ENCODE data around the gene ARHGEF28.

ARHGEF28 gene

GRCh38 chr5:73899916-73900315 is 273.9 kb downstream of the ARHGEF28 start:
- no peak for DNase-seq (ENCODE audit: low read depth in 2 of 2)

- DNase-seq (ENCODE audit: low read depth in 2 of 2) = no peak
Measured at GRCh38 chr5:73900566-73900965, 274.6 kb downstream of the ARHGEF28 start.

- no peak for DNase-seq (ENCODE audit: low read depth in 2 of 2)
Measured at GRCh38 chr5:73901043-73901442, 275.0 kb downstream of the ARHGEF28 start.

- DNase-seq (ENCODE audit: low read depth in 2 of 2) = no peak
Measured at GRCh38 chr5:73901455-73901854, 275.5 kb downstream of the ARHGEF28 start.

GRCh38 chr5:73902327-73903051 is 276.5 kb downstream of the ARHGEF28 start:
- no peak for DNase-seq (ENCODE audit: low read depth in 2 of 2)

- DNase-seq (ENCODE audit: low read depth in 2 of 2) = no peak
Measured at GRCh38 chr5:73903169-73903568, 277.2 kb downstream of the ARHGEF28 start.

GRCh38 chr5:73906277-73906676 is 280.3 kb downstream of the ARHGEF28 start:
- DNase-seq (ENCODE audit: low read depth in 2 of 2) = no peak

- DNase-seq (ENCODE audit: low read depth in 2 of 2) = no peak
Measured at GRCh38 chr5:73907164-73907563, 281.2 kb downstream of the ARHGEF28 start.

GRCh38 chr5:73908395-73908794 is 282.4 kb downstream of the ARHGEF28 start:
- no peak for DNase-seq (ENCODE audit: low read depth in 2 of 2)

- DNase-seq (ENCODE audit: low read depth in 2 of 2) = no peak
Measured at GRCh38 chr5:73908846-73909245, 282.9 kb downstream of the ARHGEF28 start.

GRCh38 chr5:73909474-73909873 is 283.5 kb downstream of the ARHGEF28 start:
- no peak for DNase-seq (ENCODE audit: low read depth in 2 of 2)

- DNase-seq (ENCODE audit: low read depth in 2 of 2) = no peak
Measured at GRCh38 chr5:73911761-73912393, 285.9 kb downstream of the ARHGEF28 start.

- no peak for DNase-seq (ENCODE audit: low read depth in 2 of 2)
Measured at GRCh38 chr5:73912821-73913271, 286.9 kb downstream of the ARHGEF28 start.

- DNase-seq (ENCODE audit: low read depth in 2 of 2) = no peak
Measured at GRCh38 chr5:73913971-73914370, 288.0 kb downstream of the ARHGEF28 start.

GRCh38 chr5:73915345-73915744 is 289.3 kb downstream of the ARHGEF28 start:
- DNase-seq (ENCODE audit: low read depth in 2 of 2) = no peak

GRCh38 chr5:73917433-73917832 is 291.4 kb downstream of the ARHGEF28 start:
- no peak for DNase-seq (ENCODE audit: low read depth in 2 of 2)

- DNase-seq (ENCODE audit: low read depth in 2 of 2) = no peak
Measured at GRCh38 chr5:73917891-73918290, 291.9 kb downstream of the ARHGEF28 start.

- DNase-seq (ENCODE audit: low read depth in 2 of 2) = no peak
Measured at GRCh38 chr5:73918791-73919221, 292.8 kb downstream of the ARHGEF28 start.

- DNase-seq (ENCODE audit: low read depth in 2 of 2) = no peak
Measured at GRCh38 chr5:73921741-73922140, 295.7 kb downstream of the ARHGEF28 start.

GRCh38 chr5:73922224-73922623 is 296.2 kb downstream of the ARHGEF28 start:
- no peak for DNase-seq (ENCODE audit: low read depth in 2 of 2)

GRCh38 chr5:73922875-73923557 is 297.0 kb downstream of the ARHGEF28 start:
- no peak for DNase-seq (ENCODE audit: low read depth in 2 of 2)

- no peak for DNase-seq (ENCODE audit: low read depth in 2 of 2)
Measured at GRCh38 chr5:73928476-73929070, 302.6 kb downstream of the ARHGEF28 start.

Measured in stimulated activated CD4-positive, alpha-beta T cell treated with anti-CD3 and anti-CD28 coated beads, Interleukin-4, amount 100 ng/mL, for 48 hours (primary cell).